HG02642 (cell line): Measurements from ENCODE around the gene TPH1.

Experiments
- ATAC-seq: cut with Tn5 transposase; IDR thresholded peaks from one replicate; pipeline ENCODE4 v1.9.1; 2021; ENCODE audit warnings: mild to moderate bottlenecking; ENCODE audit not compliant: unreplicated experiment, poor library complexity

TPH1 gene

GRCh38 chr11:18046116-18046777 is at the start of gene TPH1:
Gene TPH1, minus strand, starts transcription at chr11:18046269. Its CDS starts 5,507 bp downstream, at chr11:18040762.
- ATAC-seq: no peak

- ATAC-seq: no peak
Observed at GRCh38 chr11:18093959-18094358, 47.9 kb upstream of the TPH1 start.

- ATAC-seq: no peak
Observed at GRCh38 chr11:18091731-18092130, 45.7 kb upstream of the TPH1 start.

- no peak for ATAC-seq
Observed at GRCh38 chr11:18088966-18089365, 42.9 kb upstream of the TPH1 start.

GRCh38 chr11:18088366-18088765 is 42.3 kb upstream of the TPH1 start:
- no peak for ATAC-seq

- no peak for ATAC-seq
Observed at GRCh38 chr11:18081551-18081950, 35.5 kb upstream of the TPH1 start.

- no peak for ATAC-seq
Observed at GRCh38 chr11:18080451-18080850, 34.4 kb upstream of the TPH1 start.

DNA sequence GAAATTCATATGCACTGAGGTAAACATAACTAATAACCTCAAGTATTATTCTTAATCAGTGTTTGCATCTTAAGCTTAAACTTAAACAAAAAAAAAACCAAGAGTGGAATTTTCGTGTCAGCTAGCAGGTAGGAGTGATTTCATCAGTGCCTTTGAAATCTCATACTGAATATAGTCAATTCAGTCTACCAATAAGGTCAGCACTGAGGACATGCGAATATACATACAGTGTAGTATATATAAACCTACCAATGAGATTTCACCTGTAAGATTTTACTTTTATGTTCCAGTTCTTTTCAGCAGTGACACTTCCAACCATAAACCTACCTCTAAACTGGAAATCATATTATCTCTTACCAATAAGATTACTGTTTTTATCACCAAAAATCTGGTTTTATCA is 32.8 kb upstream of the TPH1 start:
- no peak for ATAC-seq

- ATAC-seq: no peak
Observed at GRCh38 chr11:18075444-18075843, 29.4 kb upstream of the TPH1 start.

GRCh38 chr11:18071098-18071705 is 25.1 kb upstream of the TPH1 start:
- no peak for ATAC-seq

DNA sequence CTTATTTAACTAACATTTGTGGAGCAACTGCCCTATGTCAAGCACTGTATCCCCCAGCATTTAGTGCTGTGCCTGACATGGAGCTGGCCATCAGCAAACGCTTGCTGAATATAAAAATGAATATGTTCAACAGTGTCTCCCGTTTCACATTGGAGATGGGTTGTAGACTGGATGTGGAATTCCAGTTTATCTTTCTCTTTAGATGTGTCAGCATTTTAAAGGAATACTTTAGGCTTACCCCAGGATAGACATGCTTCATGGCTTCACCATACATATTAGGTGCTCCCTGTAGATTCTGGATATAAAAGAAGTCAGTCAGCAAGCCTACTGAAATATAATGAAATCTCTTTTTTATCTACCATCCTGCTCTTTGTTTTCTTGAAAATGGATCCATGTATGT is 21.3 kb upstream of the TPH1 start:
- no peak for ATAC-seq

- ATAC-seq: no peak
Observed at GRCh38 chr11:18066626-18067025, 20.6 kb upstream of the TPH1 start.

DNA sequence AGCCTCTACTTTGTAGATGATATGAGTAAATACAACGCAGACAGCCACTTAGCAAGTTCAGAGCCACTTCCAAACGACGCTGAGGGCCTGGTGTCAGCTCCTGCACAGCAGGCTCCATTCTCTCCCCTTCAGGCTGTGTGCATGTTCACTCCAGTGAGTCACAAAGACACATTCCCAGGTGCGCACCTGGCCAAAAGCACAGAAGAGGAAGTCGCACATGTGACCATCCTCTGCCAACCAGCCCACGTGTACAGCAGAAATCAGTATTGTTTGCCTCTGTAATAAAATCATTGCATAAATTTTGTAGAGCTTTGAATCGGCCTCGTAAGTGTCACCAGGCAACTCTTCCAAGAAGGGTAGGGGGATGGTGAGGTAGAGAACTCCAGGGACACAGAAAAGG is 19.5 kb upstream of the TPH1 start:
- ATAC-seq: no peak

DNA sequence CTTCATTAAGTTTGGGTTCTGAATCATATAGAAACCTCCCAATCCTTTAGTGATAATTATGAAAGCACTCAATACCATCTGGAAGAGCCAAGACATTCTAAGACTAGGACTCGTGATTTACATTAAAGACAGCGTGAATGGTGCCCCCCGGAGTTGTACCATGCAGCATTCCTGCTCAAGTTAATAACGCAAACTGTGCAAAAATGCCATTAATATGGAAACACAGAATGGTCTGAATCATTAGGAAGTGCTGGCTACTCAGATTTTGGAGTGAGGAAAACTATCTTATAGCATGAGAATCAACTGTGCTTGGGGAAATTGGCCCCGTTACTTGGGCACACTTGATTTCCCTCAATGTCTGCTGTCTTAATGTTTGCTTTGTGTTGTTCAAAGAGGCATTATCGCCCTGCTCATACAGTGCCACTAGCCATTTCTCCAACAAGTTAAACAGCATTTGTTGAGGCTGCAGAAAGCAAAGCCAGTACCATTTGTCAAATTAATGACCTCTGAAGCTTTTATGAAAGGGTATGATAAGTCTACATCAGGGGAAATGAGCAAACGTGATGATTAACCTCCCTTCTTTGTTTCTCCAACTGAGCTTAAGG is 18.5 kb upstream of the TPH1 start:
- ATAC-seq: no peak

- ATAC-seq: no peak
Observed at GRCh38 chr11:18063862-18064434, 17.9 kb upstream of the TPH1 start.

DNA sequence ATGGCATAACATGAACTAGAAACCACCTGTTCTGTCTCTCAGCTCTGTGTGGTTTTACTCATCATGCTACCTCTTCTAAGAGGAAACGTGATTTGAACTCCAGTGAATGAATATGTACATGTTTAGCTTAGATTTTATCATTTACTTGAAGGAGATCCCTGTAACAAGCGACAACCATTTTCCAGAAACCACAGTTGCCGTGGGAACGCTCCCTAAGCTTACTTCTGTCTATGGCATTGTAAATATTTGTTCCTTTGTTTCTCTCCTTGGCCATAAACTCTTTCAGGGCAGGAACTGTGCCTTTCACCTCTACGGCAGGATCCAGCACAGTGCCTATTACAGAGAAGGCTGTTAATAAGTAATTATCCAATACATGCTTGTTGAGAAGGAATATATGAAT is 17.1 kb upstream of the TPH1 start:
- ATAC-seq: no peak

GRCh38 chr11:18061351-18061750 is 15.3 kb upstream of the TPH1 start:
- ATAC-seq: no peak

DNA sequence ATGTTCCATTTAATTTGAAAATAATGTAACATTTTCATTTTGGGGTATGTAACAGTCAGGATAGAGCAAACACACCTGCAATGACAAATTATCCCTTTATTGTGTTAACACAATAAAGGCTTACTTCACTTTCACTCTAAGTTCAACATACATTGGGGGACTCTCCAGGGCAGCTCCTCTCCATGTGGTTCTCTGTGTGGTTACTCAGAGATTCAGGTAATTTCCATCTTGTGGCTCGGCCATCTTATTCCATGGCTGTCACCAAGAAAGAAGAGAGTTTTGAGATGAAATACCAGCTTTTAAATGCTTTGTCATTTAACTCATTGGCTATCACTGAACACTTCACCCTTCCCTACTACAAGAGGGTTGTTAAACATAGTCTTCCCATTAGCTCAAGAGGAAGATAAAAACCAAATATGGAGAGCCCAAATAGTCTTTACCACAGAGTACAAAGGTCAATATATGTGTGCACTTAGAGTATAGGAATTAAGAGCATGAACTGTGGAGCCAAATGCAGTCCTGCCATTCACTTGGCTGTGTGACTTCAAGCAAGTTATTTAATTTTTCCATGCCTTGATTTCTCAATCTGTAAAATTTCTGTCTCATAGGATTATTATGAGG is 10.6 kb upstream of the TPH1 start:
- ATAC-seq: no peak

DNA sequence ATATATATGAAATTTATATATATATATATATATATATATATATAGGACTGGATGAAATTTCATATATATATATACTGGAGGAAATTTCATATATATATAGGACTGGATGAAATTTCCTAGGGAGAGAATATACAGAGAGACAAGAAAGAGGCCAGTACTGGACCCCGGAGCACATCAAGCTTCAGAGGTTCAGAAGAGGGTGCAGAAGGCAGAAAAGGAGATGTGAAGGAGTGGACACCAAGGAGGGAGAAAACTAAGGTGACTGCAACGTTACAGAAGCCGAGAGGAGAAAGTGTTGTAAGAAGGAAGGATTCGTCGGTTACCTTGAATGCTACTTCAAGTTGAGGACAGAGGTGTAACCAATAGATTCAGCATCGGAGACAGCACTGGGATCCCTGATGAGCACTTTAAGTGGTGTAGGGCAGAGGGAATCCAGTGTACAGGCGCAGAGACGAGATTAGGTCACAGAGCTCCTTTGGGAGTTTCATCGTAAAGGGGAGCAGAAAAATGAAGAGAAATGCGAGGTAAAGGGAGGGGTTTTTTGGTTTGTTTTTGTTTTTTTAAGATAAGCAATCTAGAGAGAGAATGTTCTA is 8.5 kb upstream of the TPH1 start:
- ATAC-seq: no peak

DNA sequence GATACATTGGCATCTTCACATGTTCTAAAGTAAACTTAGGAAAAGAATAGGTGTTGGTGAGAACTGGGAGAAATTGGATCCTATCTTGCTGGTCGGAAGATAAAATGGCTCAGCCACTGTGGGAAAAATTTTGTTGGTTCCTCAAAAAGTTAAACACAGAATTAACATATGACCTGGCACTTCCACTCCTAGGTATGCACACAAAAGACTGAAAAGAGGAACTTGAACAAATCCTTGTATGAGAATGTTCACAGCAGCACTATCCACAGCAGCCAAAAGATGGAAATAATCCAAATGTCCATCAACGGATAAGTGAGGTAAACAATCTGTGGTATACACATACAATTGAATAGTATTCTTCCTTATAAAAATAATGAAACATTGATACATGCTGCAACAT is 4.8 kb upstream of the TPH1 start:
- ATAC-seq: no peak

GRCh38 chr11:18036456-18036855 is 9.6 kb downstream of the TPH1 start:
- no peak for ATAC-seq
